Hippocampal formation (tissue), 2 donors: ENCODE measurements around the gene RASSF5.

ENCODE experiments used
- DNase-seq, 2 donors: peaks; one replicate each; lab custom pipeline; 2025; lab: John Stamatoyannopoulos, UW

Gene RASSF5

DNA sequence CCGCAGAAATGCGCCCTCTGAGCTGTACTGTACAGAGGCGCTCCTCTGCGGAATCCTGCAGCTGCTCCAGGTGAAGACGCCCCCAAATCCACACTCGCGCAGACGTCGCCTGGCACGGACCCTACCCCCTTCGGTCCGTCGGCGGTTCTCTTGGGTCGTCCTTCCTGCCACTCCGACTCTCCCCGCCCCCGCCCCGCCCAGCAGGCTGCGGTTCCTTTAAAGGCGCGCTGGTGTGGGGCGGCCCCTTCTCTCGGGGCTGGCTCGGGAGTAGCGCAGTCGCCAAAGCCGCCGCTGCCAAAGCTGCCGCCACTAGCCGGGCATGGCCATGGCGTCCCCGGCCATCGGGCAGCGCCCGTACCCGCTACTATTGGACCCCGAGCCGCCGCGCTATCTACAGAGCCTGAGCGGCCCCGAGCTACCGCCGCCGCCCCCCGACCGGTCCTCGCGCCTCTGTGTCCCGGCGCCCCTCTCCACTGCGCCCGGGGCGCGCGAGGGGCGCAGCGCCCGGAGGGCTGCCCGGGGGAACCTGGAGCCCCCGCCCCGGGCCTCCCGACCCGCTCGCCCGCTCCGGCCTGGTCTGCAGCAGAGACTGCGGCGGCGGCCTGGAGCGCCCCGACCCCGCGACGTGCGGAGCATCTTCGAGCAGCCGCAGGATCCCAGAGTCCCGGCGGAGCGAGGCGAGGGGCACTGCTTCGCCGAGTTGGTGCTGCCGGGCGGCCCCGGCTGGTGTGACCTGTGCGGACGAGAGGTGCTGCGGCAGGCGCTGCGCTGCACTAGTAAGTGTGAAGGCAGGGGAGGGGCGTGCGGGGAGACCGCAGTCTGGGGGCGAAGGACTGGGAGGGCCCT, at the start of gene RASSF5:
RASSF5 (plus strand) TSS at position 248 of the 846 bp plus-strand sequence; CDS start at position 320, 72 bp downstream.
- DNase-seq, result peak in 1 of 2 donors; percentile 37

GRCh38 chr1:206459703-206460102, 47.6 kb upstream of the RASSF5 start:
- DNase-seq, result no peak

- no peak for DNase-seq
Observed at GRCh38 chr1:206460836-206461426, 46.4 kb upstream of the RASSF5 start.

- DNase-seq, result peak; percentile 49 to 57
Observed at GRCh38 chr1:206461602-206462455, 45.5 kb upstream of the RASSF5 start.

GRCh38 chr1:206463137-206463536, 44.2 kb upstream of the RASSF5 start:
- no peak for DNase-seq

GRCh38 chr1:206463911-206464310, 43.4 kb upstream of the RASSF5 start:
- no peak for DNase-seq

DNA sequence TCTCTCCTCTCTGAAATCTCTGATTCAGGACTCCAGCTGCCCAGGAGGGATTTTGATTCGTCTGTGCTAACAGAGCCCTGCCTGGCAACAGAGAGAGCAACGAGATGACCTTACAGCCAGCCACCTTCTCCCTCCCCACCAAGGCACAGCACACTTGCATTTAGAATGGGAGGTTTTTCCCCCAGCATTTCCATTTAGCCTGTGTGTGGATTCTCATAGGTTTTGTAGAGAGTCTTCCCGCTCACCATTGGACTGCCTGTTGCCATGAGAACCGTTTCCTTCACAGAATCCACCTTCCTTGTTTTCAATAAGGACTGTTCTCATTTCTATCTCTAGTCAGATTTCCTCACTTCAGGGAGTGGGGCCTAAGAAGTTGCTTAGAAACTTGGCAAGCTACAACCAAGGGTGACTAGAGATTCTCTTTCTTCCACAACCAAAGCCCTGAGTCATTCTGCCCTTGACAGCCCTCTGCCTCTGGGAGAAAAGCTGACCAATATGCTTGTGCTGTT, 42.8 kb upstream of the RASSF5 start:
- DNase-seq, result peak in 1 of 2 donors; percentile 62

DNA sequence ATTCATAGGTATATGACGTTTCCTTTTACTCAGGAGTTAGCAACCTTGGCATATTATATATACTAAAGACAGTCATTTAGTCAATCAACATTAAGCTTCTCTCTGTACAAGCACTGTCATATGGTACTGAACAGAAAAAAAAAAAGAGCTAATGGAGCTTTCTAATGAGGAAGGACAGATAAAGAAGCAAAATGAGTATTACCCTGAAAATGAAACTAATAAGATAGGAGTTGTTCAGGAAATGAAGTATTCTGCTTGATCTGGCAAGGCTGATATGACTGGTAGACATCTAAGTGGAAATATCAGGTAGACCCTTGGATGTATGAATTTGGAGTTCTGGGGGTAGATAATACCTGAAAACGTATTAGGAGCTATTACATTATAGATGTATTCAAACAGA, 41.4 kb upstream of the RASSF5 start:
- DNase-seq, result no peak

GRCh38 chr1:206466840-206467649, 40.3 kb upstream of the RASSF5 start:
- no peak for DNase-seq

DNA sequence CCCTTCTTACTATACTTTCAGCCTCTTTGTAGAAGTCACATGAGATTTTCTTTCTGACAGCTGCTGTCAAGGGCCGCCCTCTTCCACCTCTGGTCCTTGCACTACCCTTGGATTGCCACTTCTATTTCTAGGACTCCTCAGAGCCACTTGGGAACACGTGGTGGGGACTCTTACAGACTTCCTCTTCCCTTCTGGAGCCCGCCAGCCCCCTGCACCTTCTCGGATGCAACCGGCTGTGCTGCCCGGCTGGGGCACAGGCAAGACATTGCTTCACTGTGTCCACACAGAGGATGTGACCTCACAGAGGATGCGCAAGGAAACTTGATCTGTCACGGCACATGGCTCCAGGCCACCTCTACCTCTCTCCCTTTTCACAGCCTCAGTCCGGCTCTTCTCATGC, 39.4 kb upstream of the RASSF5 start:
- peak; percentile 15 to 37 for DNase-seq

DNA sequence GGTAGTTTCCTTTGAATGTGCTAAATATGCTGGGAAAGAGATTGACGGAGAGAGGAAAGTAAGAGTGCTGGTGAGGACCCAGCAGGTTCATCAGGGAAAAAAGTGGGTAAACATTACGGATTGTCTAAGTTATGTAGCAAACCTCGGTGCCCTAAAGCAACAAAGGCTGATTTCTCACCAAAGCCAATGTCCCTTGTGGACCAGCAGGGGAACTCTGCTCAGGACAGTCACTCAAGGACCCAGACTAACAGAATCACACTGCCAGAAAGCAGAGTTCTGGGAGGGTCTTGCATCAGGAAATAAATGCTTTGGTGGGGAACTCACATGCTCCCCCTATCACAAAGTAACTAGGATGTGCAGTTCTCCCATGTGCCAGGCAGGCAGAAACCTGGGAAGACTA, 38.8 kb upstream of the RASSF5 start:
- no peak for DNase-seq

DNA sequence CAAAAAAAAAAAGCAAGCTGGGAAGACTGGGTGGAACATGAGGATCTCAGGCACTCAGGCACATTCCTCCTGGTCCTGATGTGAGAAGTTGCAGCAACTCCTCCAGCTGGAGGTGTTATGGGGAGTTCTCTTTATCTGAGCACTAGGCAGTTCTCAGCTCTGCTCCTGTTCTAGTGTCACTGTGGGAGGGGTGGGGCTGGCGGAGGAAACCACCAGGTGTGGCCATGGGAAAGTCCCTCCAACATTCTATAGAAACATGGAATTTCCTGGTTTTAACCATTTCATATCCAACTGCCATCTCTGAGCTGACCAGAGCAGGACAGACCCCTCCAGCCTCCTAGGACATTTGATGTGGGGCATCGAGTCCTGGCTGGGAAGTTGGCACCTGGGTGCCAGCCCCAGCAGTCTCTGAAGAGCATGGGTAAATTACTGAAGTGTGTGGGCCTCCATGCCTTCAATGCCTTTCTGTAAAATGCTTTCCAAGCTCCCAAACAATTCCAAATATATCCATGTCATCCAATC, 37.9 kb upstream of the RASSF5 start:
- no peak for DNase-seq

GRCh38 chr1:206469933-206470691, 37.2 kb upstream of the RASSF5 start, which contains the start of gene IKBKE:
TSS of gene IKBKE (plus strand) at chr1:206470476. CDS start at chr1:206473228, 2,752 bp downstream.
- DNase-seq, result peak; percentile 40 to 49

GRCh38 chr1:206470692-206471414, 36.5 kb upstream of the RASSF5 start:
- DNase-seq, result no peak

DNA sequence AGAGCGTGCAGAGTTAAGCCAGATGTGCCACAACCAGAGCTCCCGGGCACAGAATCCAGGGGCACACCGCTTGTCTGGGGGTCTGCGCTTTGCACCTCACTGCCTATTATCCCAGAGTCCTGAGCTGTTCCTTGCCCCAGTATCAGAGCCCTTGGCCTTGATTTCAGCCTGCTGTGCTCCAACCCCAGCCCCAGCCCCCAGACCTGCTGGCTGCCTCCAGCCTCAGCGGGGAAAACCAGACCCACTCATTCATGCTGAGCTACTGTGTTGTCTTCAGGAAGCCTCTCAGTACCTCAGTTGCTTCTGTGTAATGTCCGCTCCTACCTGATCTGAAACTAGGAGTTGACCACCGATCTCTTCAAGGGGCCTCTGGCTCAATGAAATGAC, 35.9 kb upstream of the RASSF5 start:
- no peak for DNase-seq

- DNase-seq, result no peak
Observed at GRCh38 chr1:206472024-206472423, 35.3 kb upstream of the RASSF5 start.

GRCh38 chr1:206472454-206472853, 34.9 kb upstream of the RASSF5 start:
- no peak for DNase-seq

DNA sequence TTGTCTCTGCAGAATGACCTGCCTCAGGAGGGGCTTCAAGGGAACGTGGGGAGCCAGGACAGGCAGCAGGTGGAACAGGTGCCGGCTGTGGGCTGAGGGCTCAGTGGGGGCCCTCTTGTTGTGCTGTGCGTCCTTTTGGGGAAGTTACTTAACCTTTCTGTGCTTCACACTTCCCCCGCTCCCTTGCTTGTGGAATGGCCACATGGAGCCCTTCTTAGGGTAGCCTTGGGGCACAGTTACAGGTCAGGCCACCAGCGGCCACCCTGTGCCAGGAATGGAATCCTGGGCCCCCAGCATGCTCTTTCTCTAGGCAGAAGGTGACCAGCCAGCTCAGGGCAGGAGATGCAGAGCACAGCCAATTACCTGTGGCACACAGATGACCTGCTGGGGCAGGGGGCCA, 34.4 kb upstream of the RASSF5 start:
- no peak for DNase-seq

- DNase-seq, result no peak
Observed at GRCh38 chr1:206476058-206476457, 31.3 kb upstream of the RASSF5 start.

GRCh38 chr1:206476591-206476990, 30.7 kb upstream of the RASSF5 start:
- no peak for DNase-seq
